HEK293 (cell line): ENCODE data around the gene JAZF1.

Experiments used
- CTCF ChIA-PET: fragments of 350-600 bp; formaldehyde crosslinking; extraction: SDS; loops from one replicate; lab custom pipeline; 2021; ENCODE audit warnings: antibody characterized with exemption; lab: Yijun Ruan, JAX
- POLR2A ChIA-PET: fragments of 300-600 bp; formaldehyde crosslinking; extraction: SDS; loops from one replicate; lab custom pipeline; 2020; ENCODE audit warnings: antibody characterized with exemption, inconsistent platforms; lab: Yijun Ruan, JAX
- H3K27ac ChIP-seq: fragments of 200-500 bp; sonication (Bioruptor generic); 2 replicates; pipeline ENCODE4 v1.5.1; 2014; ENCODE audit warnings: low read depth, low read length, control low read depth, inconsistent platforms; ENCODE audit errors: extremely low read depth
- H3K36me3 ChIP-seq, 2 experiments: fragments of 200-500 bp in 1 of 2; sonication (Bioruptor generic) in 1 of 2; 1 replicate in 1 of 2; 2 replicates in 1 of 2; pipeline ENCODE4 v1.5.1; 2014 to 2017; ENCODE audit warnings: inconsistent platforms in 2 of 2, low read length in 2 of 2; ENCODE audit not compliant: control insufficient read depth in 2 of 2, insufficient read depth in 1 of 2
- H3K4me1 ChIP-seq: fragments of 200-500 bp; sonication (Bioruptor generic); 2 replicates; pipeline ENCODE4 v1.5.1; 2014; ENCODE audit warnings: mild to moderate bottlenecking, low read length, inconsistent platforms; ENCODE audit not compliant: control insufficient read depth, insufficient read depth
- H3K4me3 ChIP-seq: 2 replicates; pipeline ENCODE4 v1.5.1; 2011; ENCODE audit warnings: low read depth, mild to moderate bottlenecking, control low read depth, low read length, moderate library complexity
- H3K9me3 ChIP-seq: fragments of 200-500 bp; sonication (Bioruptor generic); 2 replicates; pipeline ENCODE4 v1.5.1; 2014; ENCODE audit warnings: low read depth, low read length, inconsistent platforms; ENCODE audit not compliant: control insufficient read depth, insufficient read depth
- FEZF1 ChIP-seq: fragments of 450-650 bp; formaldehyde crosslinking; IDR thresholded peaks from 2 replicates; pipeline ENCODE4 v1.5.1; 2016; ENCODE audit warnings: missing biosample characterization, missing genetic modification characterization
- GLIS2 ChIP-seq: fragments of 450-650 bp; formaldehyde crosslinking; IDR thresholded peaks from 2 replicates; pipeline ENCODE4 v1.5.1; 2016; ENCODE audit warnings: missing biosample characterization, missing genetic modification characterization
- KLF9 ChIP-seq: fragments of 450-650 bp; formaldehyde crosslinking; IDR thresholded peaks from 2 replicates; pipeline ENCODE4 v1.5.1; 2016; ENCODE audit warnings: missing biosample characterization, missing genetic modification characterization, low read depth
- PATZ1 ChIP-seq: fragments of 450-650 bp; formaldehyde crosslinking; IDR thresholded peaks from 2 replicates; pipeline ENCODE4 v1.5.1; 2016; ENCODE audit warnings: missing biosample characterization, missing genetic modification characterization
- REPIN1 ChIP-seq: fragments of 450-650 bp; formaldehyde crosslinking; IDR thresholded peaks from 2 replicates; pipeline ENCODE4 v1.5.1; 2017; ENCODE audit warnings: missing biosample characterization, missing genetic modification characterization, low read depth
- SETDB1 ChIP-seq: IDR thresholded peaks from one replicate; pipeline ENCODE4 v1.6.1; 2017; ENCODE audit warnings: mild to moderate bottlenecking, low read length, moderate library complexity, mixed read lengths; ENCODE audit not compliant: insufficient read length
- WT1 ChIP-seq: fragments of 450-650 bp; formaldehyde crosslinking; IDR thresholded peaks from 2 replicates; pipeline ENCODE4 v1.5.1; 2016; ENCODE audit warnings: missing biosample characterization, missing genetic modification characterization
- ZBTB10 ChIP-seq: fragments of 450-650 bp; formaldehyde crosslinking; IDR thresholded peaks from 2 replicates; pipeline ENCODE4 v1.5.1; 2016; ENCODE audit warnings: missing biosample characterization, missing genetic modification characterization
- ZBTB26 ChIP-seq: fragments of 450-650 bp; formaldehyde crosslinking; optimal IDR thresholded peaks from 2 replicates; pipeline ENCODE3; 2016; ENCODE audit warnings: missing biosample characterization, mild to moderate bottlenecking, missing genetic modification characterization
- ZBTB48 ChIP-seq: fragments of 450-650 bp; formaldehyde crosslinking; IDR thresholded peaks from 2 replicates; pipeline ENCODE4 v1.5.1; 2016; ENCODE audit warnings: missing biosample characterization, missing genetic modification characterization
- ZNF280C ChIP-seq: fragments of 450-650 bp; formaldehyde crosslinking; IDR thresholded peaks from 2 replicates; pipeline ENCODE4 v1.5.1; 2016; ENCODE audit warnings: missing biosample characterization, missing genetic modification characterization
- ZNF426 ChIP-seq: fragments of 450-650 bp; formaldehyde crosslinking; IDR thresholded peaks from 2 replicates; pipeline ENCODE4 v1.5.1; 2017; ENCODE audit warnings: missing biosample characterization, missing genetic modification characterization, mild to moderate bottlenecking, inconsistent platforms, moderate library complexity
- ZNF48 ChIP-seq: fragments of 450-650 bp; formaldehyde crosslinking; IDR thresholded peaks from 2 replicates; pipeline ENCODE4 v1.5.1; 2016; ENCODE audit warnings: missing biosample characterization, missing genetic modification characterization
- ZNF488 ChIP-seq: fragments of 450-650 bp; formaldehyde crosslinking; IDR thresholded peaks from 2 replicates; pipeline ENCODE4 v1.5.1; 2016; ENCODE audit warnings: missing biosample characterization, missing genetic modification characterization
- ZNF510 ChIP-seq: fragments of 450-650 bp; formaldehyde crosslinking; IDR thresholded peaks from 2 replicates; pipeline ENCODE4 v1.5.1; 2018; ENCODE audit warnings: mild to moderate bottlenecking, missing genetic modification characterization, missing biosample characterization; ENCODE audit not compliant: insufficient replicate concordance
- ZNF529 ChIP-seq: fragments of 450-650 bp; formaldehyde crosslinking; IDR thresholded peaks from 2 replicates; pipeline ENCODE4 v1.5.1; 2017; ENCODE audit warnings: missing genetic modification characterization, missing biosample characterization; ENCODE audit not compliant: insufficient replicate concordance
- ZNF548 ChIP-seq: fragments of 450-650 bp; formaldehyde crosslinking; IDR thresholded peaks from 2 replicates; pipeline ENCODE4 v1.5.1; 2016; ENCODE audit warnings: missing biosample characterization, missing genetic modification characterization
- ZNF571 ChIP-seq: fragments of 450-650 bp; formaldehyde crosslinking; IDR thresholded peaks from 2 replicates; pipeline ENCODE4 v1.5.0; 2017; ENCODE audit warnings: missing biosample characterization, missing genetic modification characterization
- ZNF585B ChIP-seq: fragments of 450-650 bp; formaldehyde crosslinking; IDR thresholded peaks from 2 replicates; pipeline ENCODE4 v1.5.1; 2016; ENCODE audit warnings: missing biosample characterization, missing genetic modification characterization
- ZNF639 ChIP-seq: fragments of 450-650 bp; formaldehyde crosslinking; IDR thresholded peaks from 2 replicates; pipeline ENCODE4 v1.5.1; 2016; ENCODE audit warnings: missing biosample characterization, missing genetic modification characterization
- ZNF777 ChIP-seq: fragments of 450-650 bp; formaldehyde crosslinking; IDR thresholded peaks from 2 replicates; pipeline ENCODE4 v1.5.1; 2017; ENCODE audit warnings: missing biosample characterization, missing genetic modification characterization, borderline replicate concordance

The JAZF1 gene

GRCh38 chr7:28072876-28073514 lies 107.6 kb downstream of the JAZF1 start:
- H3K36me3 ChIP-seq: no peaks in the 10 kb centered on the region
- peaks cover 4% of the 10 kb centered on the region for H3K4me1 ChIP-seq
- no peak overlapping the region for H3K4me3 ChIP-seq
- ChIA-PET CTCF (interaction anchor here (0.7 to 3.8 kb wide), 2 partner anchors 11 to 23 kb away, joined by 3 to 43 read pairs; no protein-coding TSS in a partner anchor), POLR2A (no interaction called here)
- H3K27ac ChIP-seq: no peak overlapping the region
- no peaks in the 10 kb centered on the region for H3K9me3 ChIP-seq
- TF ChIP-seq ZNF639 (tag by site-specific recombination) (no peak), ZNF529 (tag by site-specific recombination) (no peak), KLF9 (tag by site-specific recombination) (no peak), SETDB1 (no peak), ZNF585B (tag by site-specific recombination) (no peak), GLIS2 (tag by site-specific recombination) (no peak), PATZ1 (tag by site-specific recombination) (no peak), ZNF426 (no peak), ZBTB48 (tag by site-specific recombination) (no peak), ZNF571 (tag by site-specific recombination) (no peak), ZBTB26 (no peak), ZBTB10 (tag by site-specific recombination) (no peak), FEZF1 (tag by site-specific recombination) (no peak), ZNF777 (tag by site-specific recombination) (no peak)

GRCh38 chr7:28071570-28071969 lies 109.0 kb downstream of the JAZF1 start:
- TF ChIP-seq ZNF280C (tag by site-specific recombination) (no peak), ZNF548 (no peak), WT1 (tag by site-specific recombination) (no peak), ZNF488 (tag by site-specific recombination) (no peak), ZNF510 (tag by site-specific recombination) (no peak), ZNF48 (no peak), REPIN1 (tag by site-specific recombination) (no peak)
- TF ChIP-seq, all 188 proteins: peak for 0
- Histone ChIP-seq H3K4me1 (peaks cover 4% of the 10 kb centered on the region), H3K4me3 (no peak overlapping the region), H3K9me3 (no peaks in the 10 kb centered on the region), H3K36me3 (no peaks in the 10 kb centered on the region), H3K27ac (no peak overlapping the region)
- ChIA-PET CTCF (interaction anchor here (0.6 to 3.8 kb wide), 6 partner anchors 9 to 326 kb away, joined by 3 to 43 read pairs (median 3); no protein-coding TSS in a partner anchor), POLR2A (no interaction called here)
